Osteocyte (in vitro differentiated cells): ENCODE results near the gene RIN3. TPM values are rescaled to one million over a fixed set of nuclear protein-coding genes. Genes with fewer than 3 reads are reported as not detected.

Source experiments
- DNase-seq: peaks from one replicate; pipeline ENCODE4 v3.0.0; 2021; ENCODE audit warnings: mixed read lengths; ENCODE audit not compliant: unreplicated experiment; ENCODE audit errors: extremely low spot score
- H3K27ac Mint-ChIP-seq: one replicate; pipeline ENCODE4 v1.8.0; 2021; ENCODE audit warnings: mild to moderate bottlenecking, mixed read lengths; ENCODE audit not compliant: unreplicated experiment
- H3K27me3 Mint-ChIP-seq: one replicate; pipeline ENCODE4 v1.8.0; 2021; ENCODE audit warnings: mixed read lengths; ENCODE audit not compliant: unreplicated experiment
- H3K36me3 Mint-ChIP-seq: one replicate; pipeline ENCODE4 v1.8.0; 2021; ENCODE audit warnings: mixed read lengths; ENCODE audit not compliant: unreplicated experiment
- H3K4me1 Mint-ChIP-seq: one replicate; pipeline ENCODE4 v1.8.0; 2021; ENCODE audit warnings: mixed read lengths; ENCODE audit not compliant: unreplicated experiment
- H3K4me3 Mint-ChIP-seq: one replicate; pipeline ENCODE4 v1.8.0; 2021; ENCODE audit warnings: mild to moderate bottlenecking, moderate library complexity, mixed read lengths; ENCODE audit not compliant: unreplicated experiment
- H3K9me3 Mint-ChIP-seq: one replicate; pipeline ENCODE4 v1.8.0; 2021; ENCODE audit warnings: mixed read lengths; ENCODE audit not compliant: unreplicated experiment
- CTCF ChIP-seq: fragments of 200-600 bp; sonication (generic); IDR thresholded peaks from 2 replicates; pipeline ENCODE4 v1.5.0; 2021; ENCODE audit warnings: antibody characterized with exemption, mild to moderate bottlenecking, moderate library complexity
- total RNA-seq: library from RNA; stranded (reverse); gene quantifications from 2 replicates; pipeline ENCODE4 v1.2.1, GENCODE V29; 2021

The RIN3 gene
- total RNA-seq, 1 donor from 2014 or later: 26.7 TPM

- Mint-ChIP-seq H3K4me3 (no peak overlapping the region), H3K36me3 (no peaks in the 10 kb centered on the region), H3K27ac (no peak overlapping the region), H3K27me3 (no peaks in the 10 kb centered on the region), H3K9me3 (no peaks in the 10 kb centered on the region), H3K4me1 (peaks cover 4% of the 10 kb centered on the region)
- DNase-seq: no peak
- no peak for TF ChIP-seq CTCF
These were observed 20.6 kb upstream of the RIN3 start for GRCh38 chr14:92493024-92493423.

- H3K4me3 Mint-ChIP-seq: no peak overlapping the region
- H3K36me3 Mint-ChIP-seq: no peaks in the 10 kb centered on the region
- TF ChIP-seq CTCF: no peak
These were observed 20.1 kb upstream of the RIN3 start for GRCh38 chr14:92493492-92493891.

GRCh38 chr14:92494512-92494911 is 19.1 kb upstream of the RIN3 start:
- TF ChIP-seq CTCF: no peak
- peaks cover 2% of the 10 kb centered on the region for H3K4me1 Mint-ChIP-seq
- no peak overlapping the region for H3K4me3 Mint-ChIP-seq
- H3K27ac Mint-ChIP-seq: no peak overlapping the region
- no peaks in the 10 kb centered on the region for H3K27me3 Mint-ChIP-seq
- DNase-seq: no peak
- no peaks in the 10 kb centered on the region for H3K9me3 Mint-ChIP-seq
- H3K36me3 Mint-ChIP-seq: no peaks in the 10 kb centered on the region

More at GRCh38 chr14:92493492-92493891, 20.1 kb upstream of the RIN3 start:
- Mint-ChIP-seq H3K4me1 (peaks cover 4% of the 10 kb centered on the region), H3K27me3 (no peaks in the 10 kb centered on the region), H3K9me3 (no peaks in the 10 kb centered on the region), H3K27ac (no peak overlapping the region)
- peak; percentile 64 for DNase-seq

GRCh38 chr14:92495027-92495426 is 18.6 kb upstream of the RIN3 start:
- no peak overlapping the region for H3K27ac Mint-ChIP-seq
- H3K4me1 Mint-ChIP-seq: peaks cover under 1% of the 10 kb centered on the region
- H3K36me3 Mint-ChIP-seq: no peaks in the 10 kb centered on the region
- no peak for DNase-seq
- no peaks in the 10 kb centered on the region for H3K27me3 Mint-ChIP-seq
- no peak for TF ChIP-seq CTCF
- H3K4me3 Mint-ChIP-seq: no peak overlapping the region
- H3K9me3 Mint-ChIP-seq: no peaks in the 10 kb centered on the region

- Mint-ChIP-seq H3K27me3 (no peaks in the 10 kb centered on the region), H3K36me3 (no peaks in the 10 kb centered on the region), H3K4me1 (peaks cover 6% of the 10 kb centered on the region), H3K4me3 (no peak overlapping the region), H3K9me3 (no peaks in the 10 kb centered on the region), H3K27ac (no peak overlapping the region)
- no peak for TF ChIP-seq CTCF
- DNase-seq: no peak
These were observed 17.3 kb upstream of the RIN3 start for GRCh38 chr14:92496191-92496857.
